Endothelial cell of hepatic sinusoid (primary cell): Measurements from ENCODE around the gene BABAM2.

Experiments used
- in situ Hi-C: cut with HindIII; loops from 2 replicates; pipeline ENCODE4 v1.10.0; 2017; ENCODE audit warnings: low sequenced_read_pairs

Gene BABAM2

GRCh38 chr2:27940090-27940671 is 49.7 kb downstream of the BABAM2 start:
- in situ Hi-C loops: no loop called here

GRCh38 chr2:27940982-27941381 is 50.5 kb downstream of the BABAM2 start:
- in situ Hi-C loops: no loop called here

DNA sequence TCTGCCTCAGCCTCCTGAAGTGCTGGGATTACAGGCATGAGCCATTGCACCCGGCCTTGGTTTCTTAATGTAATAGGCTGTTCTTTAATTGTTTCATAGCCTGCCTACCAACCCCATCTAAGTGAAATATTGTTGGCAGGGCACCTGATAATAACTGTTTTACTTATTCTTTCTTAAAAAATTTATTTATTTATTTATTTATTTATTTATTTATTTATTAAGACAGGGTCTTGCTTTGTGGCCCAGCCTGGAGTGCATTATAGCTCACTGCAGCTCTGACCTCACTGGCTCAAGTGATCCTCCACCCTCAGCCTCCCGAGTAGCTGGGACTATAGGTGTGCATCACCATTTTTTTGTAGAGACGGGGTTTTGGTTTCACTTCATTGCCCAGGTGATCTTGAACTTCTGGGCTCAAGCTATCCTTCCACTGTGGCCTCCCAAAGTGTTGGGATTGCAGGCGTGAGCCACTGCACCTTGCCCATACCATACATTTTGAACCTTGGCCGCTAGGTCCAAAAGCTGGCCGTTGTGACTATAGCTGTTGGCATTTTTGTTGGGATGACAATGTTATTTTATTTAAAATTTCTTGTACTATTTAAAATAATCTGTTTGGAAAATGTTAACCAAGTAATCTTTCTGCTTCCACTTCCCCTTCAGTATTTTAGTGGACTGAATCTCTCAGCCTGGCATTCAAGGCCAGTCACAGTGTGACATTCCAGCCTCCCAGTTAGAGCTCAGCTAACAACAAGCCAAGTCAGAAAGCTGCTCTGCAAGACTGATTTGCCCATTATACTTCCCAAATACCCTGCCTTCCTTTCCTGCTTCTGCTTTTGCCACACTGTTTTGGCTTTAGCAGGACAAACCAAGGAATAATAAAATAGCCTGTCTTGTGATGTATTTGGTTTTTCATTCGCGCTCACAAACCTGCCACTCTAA is 52.4 kb downstream of the BABAM2 start:
- in situ Hi-C loops: no loop called here

GRCh38 chr2:27946530-27947060 is 56.1 kb downstream of the BABAM2 start:
- in situ Hi-C loops: no loop called here

DNA sequence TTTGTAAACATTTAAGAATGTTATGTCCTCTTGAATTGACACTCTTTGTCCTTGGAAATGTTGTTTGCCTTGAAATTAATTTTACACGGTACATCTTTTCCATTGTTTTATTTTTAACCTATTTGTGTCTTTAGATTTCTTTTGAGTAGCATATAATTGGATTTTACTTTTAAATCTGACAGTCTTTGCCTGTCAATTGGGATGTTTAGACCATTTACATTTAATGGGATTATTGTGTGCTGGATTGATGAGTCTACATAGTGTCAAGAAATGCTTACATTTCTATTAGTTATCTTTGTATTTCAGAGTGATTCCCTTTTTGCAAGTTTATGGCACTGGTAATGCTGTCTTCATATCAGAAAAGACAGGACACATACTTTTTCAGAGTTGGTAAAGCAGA is 61.5 kb downstream of the BABAM2 start:
- in situ Hi-C loops: no loop called here

- in situ Hi-C loops: no loop called here
Measured at GRCh38 chr2:27953077-27953476, 62.5 kb downstream of the BABAM2 start.

- in situ Hi-C loops: no loop called here
Measured at GRCh38 chr2:27954221-27954673, 63.7 kb downstream of the BABAM2 start.

DNA sequence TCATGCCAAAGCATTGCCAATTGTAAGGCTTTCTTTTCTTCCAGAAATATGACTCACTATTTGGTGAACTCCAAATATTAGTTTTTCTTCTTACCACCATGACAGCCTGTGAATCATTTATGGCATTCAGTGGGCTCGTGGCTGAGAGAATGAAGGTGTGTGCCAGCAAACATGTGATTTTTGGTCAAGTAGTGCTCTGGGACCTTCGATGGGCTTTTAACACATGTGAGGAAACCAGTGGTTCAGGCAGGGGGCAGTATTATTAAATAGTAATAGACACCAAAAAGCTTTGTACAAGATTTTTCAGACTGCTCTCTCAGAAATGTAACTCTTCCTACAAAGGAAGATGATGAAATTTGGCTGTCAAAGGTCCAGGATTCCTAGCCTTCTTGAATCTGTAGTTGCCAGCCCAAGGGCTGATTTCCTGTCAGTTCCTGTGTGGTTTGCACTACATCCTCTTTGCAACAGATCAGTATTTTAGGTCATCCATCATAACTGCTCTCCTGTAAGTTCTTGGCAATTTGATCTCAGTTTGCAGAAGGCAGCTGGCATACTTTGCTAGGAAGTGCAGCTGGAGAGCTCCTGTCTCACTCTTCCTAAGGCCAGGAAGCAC is 64.3 kb downstream of the BABAM2 start:
- in situ Hi-C loops: loop anchor here (5.0 kb wide), 1 partner anchor 452 kb away; no protein-coding TSS in a partner anchor

DNA sequence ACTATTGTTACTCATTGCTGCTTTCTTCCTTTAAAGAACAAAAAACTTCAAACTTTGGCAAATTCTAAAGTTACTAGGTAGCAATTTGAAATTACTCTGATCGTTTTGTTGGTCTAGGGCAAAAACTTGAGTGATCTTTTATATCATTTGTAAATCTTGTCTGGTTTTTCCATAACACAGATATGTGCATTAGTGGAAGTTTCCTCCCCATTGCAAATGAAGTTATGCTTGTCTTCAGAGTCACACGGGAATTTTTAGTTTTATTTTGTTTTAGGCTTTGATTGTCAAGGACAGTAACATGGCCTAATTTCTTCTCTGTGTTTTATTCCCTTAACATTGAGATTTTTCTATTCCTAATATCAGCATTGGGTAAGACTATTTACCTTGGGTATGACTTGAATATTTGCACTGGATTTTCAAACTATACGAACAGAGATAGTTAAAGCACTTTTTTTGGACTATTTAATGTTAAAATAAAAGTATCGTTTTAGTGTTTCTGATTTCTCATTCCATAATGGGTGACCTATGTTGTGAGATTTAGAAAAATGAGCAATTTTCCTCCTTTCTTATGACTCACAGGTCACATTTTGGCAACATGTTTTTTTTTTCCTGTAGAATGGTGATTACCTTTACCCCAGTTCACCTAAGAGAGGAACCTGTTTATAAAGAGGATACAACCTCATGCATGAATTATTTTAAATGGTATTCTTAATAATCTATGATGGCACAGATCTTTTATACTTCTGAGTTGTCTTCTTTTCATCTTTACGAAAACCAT is 65.0 kb downstream of the BABAM2 start:
- in situ Hi-C loops: loop anchor here (5.0 kb wide), 1 partner anchor 452 kb away; no protein-coding TSS in a partner anchor

GRCh38 chr2:27956888-27957287 is 66.4 kb downstream of the BABAM2 start:
- in situ Hi-C loops: loop anchor here (5.0 kb wide), 1 partner anchor 450 kb away; no protein-coding TSS in a partner anchor

DNA sequence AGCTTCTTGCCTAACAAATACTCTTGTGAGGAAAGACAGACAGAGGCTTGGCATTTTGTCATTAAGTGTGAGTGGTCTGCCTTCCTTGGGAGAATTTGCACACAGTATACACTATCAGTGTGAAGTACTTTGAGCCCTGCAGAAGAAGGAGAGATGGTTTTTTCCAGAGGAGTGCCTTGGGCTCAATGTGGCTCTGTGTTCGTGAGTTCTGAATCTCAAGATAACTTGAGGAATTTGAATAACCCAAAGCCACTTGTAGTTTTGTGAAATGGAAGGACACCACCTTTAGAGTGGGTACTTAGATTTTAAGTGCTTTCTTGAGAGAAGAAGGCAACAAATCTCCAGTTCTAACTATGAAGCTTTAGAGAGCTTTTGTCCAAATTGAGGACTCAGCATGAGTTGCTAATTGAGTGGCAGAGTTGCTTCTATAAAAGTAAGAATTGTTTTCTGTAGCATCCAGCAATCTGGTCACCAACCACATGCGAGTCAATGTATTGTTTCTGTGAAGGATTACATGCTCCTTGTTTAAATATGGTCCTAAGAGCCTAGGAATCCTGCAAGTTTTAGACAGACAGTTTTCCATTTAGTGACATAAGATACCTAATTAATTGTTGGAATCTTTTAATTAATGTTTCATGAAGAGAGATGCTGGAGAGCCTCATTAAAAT is 68.3 kb downstream of the BABAM2 start:
- in situ Hi-C loops: loop anchor here (5.0 kb wide), 1 partner anchor 448 kb away; no protein-coding TSS in a partner anchor

DNA sequence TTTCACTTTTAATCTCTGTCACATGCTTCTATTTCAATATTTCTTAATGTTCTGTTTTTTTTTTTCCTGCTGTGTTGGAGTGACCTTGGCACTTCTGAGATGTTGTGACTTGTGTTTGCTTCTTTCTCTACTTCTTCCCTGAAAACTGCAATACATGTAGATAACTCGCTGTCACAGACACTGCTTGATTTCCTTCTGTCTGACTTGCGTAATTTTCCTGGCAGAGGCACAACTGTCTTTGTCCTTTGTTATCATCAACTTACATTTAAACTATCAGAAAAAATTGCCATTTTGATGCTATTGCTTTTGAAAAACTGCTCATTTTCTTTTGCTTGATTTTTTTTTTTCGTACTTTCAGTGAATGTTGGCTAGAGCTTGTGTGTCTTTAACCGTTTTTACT is 69.0 kb downstream of the BABAM2 start:
- in situ Hi-C loops: loop anchor here (5.0 kb wide), 1 partner anchor 448 kb away; no protein-coding TSS in a partner anchor

- in situ Hi-C loops: no loop called here
Measured at GRCh38 chr2:27960237-27960912, 69.8 kb downstream of the BABAM2 start.

GRCh38 chr2:27962006-27962405 is 71.5 kb downstream of the BABAM2 start:
- in situ Hi-C loops: no loop called here

- in situ Hi-C loops: no loop called here
Measured at GRCh38 chr2:27963472-27963871, 72.9 kb downstream of the BABAM2 start.

GRCh38 chr2:27964067-27964466 is 73.5 kb downstream of the BABAM2 start:
- in situ Hi-C loops: no loop called here

DNA sequence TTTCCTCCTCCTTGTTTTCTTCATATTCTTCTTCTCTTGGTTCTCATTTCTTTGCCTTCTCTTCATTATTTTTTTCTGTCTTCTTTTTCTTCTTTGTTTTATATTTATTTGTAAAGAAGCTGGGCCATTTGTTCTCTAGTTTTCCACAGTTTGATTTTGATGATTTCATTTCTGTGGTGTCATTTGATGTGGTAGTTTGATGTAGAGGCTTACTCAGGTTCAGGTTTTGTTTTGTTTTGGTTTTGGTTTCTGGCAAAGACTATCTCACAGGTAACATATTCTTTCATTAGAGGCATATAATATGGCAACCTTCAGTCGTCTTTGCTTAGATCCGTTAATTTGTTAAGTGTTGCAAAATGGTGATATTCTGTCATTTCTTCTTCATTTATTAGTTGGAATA is 75.3 kb downstream of the BABAM2 start:
- in situ Hi-C loops: no loop called here

GRCh38 chr2:27966466-27966865 is 75.9 kb downstream of the BABAM2 start:
- in situ Hi-C loops: no loop called here

DNA sequence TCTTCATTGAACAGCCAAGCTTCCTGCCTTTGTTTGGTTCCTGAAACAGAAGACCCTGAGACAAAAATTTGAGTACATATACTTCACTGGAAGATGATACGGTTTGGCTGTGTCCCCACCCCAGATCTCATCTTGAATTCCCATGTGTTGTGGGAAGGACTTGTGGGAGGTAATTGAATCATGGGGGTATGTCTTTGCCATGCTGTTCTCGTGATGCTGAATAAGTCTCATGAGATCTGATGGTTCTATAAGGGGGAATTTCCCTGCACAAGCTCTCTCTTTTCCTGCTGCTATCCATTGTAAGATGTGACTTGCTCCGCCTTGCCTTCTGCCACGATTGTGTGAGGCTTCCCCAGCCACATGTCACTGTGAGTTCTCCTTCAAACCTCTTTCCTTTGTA is 76.5 kb downstream of the BABAM2 start:
- in situ Hi-C loops: no loop called here
